ENCODE results near the gene FBXO17.
"Not testable (repeated sequence)": the region's sequence is repeated elsewhere in the genome, so short reads cannot be mapped to it uniquely, and the experiment has no call there.

FBXO17 gene, protein sequence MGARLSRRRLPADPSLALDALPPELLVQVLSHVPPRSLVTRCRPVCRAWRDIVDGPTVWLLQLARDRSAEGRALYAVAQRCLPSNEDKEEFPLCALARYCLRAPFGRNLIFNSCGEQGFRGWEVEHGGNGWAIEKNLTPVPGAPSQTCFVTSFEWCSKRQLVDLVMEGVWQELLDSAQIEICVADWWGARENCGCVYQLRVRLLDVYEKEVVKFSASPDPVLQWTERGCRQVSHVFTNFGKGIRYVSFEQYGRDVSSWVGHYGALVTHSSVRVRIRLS

DNA sequence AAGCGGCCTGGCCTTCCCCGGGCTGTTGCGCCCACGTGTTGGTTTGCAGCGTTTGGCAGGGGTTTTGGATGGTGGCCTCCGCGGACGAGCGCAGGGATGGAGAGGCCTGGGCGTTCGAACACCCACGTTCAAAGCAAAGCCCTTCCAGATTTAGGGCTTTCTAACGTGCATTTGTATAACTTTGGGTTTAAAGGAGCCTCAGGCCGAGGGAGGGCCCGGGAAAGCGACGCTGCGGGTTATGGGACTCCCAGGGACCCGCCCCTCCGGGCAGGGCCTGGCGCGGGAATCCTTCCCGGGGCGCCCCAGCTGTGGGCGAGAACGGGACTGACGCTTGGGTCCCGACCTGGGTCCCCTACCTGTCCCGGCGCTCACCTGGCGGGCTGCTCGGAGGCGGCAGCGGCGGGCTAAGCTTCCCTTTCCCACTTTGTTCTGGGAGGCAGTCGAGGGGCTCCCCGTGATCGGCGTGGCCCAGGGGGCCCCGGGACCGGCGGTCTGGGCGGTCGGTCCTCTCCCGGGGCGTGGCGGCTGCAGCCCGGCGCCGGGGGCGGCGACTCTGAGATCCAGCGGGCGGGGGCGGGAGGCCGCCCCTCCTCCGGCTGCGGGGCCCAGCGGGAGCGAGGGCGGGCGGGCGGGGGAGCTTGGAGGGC lies at the start of gene FBXO17:
TSS of gene FBXO17 (minus strand) at position 529 of the 647 bp plus-strand sequence. CDS start 25,423 bp downstream, outside the sequence.
- DNase-seq, result no peak

DNA sequence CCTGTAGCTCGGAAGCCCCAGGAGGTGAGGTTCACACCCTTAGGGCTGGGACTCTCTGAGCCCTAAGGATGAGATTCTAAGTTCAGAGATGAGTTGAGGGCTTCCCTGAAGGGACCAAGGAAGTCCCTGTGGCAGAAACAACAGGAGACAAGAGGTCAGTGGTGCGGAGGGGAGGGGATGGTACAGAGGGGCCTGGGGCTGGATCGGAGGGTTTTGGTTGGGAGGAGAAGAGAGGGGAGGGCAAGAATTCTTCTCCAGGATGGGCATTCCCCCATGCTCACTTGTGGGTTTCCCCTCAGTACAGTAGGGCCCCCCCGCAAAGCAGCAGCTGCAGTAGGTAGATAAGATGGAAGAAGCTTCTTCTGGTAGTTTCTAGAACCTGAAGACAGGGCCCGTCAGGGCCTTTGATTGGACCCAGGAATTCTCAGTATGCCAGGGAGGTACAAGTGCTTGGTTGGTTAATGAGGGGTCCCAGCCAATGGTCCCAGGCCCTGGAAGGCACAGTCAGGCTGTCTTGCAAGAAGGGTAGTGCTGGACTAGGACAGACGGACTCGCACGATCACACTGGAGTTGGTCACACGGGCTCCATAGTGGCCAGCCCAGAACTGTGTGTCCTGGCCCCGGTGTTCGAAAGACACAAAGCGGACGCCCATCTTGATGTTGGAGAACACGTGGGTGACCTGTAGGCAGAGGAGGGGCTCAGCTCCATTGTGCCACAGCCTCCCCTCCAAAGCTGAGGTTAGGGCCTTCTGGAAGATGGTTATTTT lies 49.5 kb upstream of the FBXO17 start:
- no peak for DNase-seq

DNA sequence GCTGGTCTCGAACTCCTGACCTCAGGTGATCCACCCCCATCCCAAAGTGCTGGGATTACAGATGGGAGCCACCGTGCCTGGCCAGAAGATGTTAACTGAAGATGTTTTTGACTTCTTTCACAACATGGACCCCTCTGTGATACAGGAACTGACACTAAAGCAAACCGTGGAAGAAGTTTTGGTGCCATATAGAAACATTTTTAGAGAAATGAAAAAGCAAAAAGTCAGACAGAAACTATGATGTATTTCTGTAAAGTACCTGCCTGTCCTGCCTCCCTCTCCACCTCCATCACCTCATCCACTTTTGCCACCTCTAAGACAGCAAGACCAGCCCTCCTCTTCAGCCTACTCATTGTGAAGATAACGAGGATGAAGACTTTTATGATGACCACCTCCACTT lies 45.5 kb upstream of the FBXO17 start:
- no peak for DNase-seq

DNA sequence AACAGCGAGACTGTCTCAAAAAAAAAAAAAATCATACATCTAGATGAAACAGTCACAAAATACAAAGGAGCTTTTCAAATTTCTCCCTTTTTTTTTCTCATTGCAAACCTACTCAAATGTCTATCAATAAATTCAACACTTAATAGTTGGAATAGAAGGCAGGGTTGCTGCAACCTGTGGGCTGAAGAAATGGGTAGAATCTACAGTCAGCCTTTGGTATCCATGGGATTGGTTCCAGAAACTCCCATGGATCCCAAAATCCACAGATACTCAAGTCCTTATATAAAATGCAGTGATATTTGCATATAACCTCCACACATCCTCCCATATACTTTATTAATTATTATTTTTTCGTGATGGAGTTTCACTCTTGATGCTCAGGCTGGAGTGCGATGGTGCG lies 42.1 kb upstream of the FBXO17 start:
- DNase-seq, result no peak

DNA sequence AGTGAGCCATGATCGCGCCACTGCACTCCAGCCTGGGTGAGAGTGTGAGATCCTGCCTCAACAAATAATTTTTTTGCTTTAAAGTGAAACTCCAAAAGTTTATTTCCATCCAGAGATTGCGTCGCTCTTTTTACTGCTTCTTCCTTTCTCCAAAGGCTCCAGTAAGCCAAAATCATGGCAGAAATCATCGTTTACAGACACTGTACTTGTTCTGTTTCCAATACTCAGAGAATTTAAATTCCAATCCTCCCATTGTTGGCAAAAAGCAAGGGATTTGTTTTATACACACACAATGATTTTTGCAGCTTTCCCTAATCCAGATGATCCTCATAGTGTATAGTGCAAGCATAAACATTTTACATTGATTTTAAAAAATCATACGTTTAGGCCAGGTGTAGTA lies 41.5 kb upstream of the FBXO17 start:
- no peak for DNase-seq

DNA sequence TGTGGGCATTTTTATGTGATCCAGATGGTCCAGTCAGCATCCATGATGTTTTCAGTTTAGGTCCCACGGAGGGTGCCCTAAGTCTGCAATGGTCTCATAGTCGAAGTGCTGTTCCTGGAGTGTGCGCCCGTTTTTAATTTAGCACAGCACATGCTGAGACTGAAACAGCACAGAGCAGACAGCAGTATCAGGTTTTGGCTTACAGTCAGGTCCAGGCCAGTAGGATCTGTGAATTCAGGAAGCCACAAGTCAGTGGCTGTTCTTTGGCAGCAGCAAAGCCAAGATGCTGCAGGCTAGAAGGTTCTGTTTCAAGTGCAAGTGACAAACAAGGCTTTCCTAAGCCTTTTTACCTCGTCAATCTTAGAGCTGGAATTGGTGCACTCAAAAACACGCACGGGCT lies 38.5 kb upstream of the FBXO17 start:
- no peak for DNase-seq

DNA sequence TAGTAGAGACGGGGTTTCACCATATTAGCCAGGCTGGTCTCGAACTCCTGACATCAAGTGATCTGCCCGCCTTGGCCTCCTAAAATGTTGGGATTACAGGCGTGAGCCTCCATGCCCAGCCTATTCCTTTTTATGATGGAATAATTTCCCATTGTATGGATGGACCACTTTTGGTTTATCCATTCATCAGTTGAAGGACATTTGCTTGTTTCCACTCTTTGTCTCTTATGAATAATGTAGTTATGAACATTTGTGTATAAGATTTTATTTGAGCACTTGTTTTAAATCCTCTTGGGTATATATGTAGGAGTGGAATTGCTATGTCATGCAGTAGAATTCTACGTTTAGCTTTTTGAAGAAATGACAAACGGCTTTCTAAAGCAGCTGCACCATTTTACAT lies 33.5 kb upstream of the FBXO17 start:
- no peak for DNase-seq

DNA sequence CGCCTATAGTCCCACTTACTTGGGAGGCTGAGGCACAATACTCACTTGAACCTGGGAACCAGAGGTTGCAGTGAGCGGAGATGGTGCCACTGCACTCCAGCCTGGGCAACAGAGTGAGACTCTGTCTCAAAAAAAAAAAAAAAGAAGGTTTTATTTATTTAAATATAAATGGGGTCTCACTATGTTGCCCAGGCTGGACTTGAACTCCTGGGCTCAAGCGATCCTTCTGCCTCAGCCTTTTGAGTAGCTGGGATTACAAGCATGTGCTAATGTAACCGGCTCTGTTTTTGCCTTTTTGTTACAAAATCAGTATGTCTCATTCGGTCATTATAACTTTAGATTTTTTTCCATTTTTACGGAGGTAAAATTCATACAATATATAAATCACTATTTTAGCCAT lies 32.6 kb upstream of the FBXO17 start:
- no peak for DNase-seq

DNA sequence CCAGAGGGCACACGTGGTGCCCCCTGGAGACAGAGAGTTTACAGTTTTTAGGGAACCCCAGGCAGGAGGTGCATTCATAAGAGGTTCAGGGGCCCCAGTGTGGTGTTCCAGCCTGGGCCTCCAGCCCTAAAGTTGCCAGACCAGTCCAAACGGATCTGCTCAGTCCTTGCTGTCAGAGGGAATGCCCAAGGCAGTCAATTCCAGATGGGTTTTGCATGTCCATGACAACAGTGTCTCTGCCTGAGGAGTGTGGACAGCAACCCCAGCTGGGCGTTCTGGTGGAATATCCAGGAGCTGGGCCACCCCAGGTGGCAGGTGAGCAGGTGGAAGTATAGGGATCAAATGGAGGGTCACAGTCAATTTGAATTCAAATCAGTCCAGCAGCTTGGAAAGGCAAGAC lies 31.6 kb upstream of the FBXO17 start:
- no peak for DNase-seq

DNA sequence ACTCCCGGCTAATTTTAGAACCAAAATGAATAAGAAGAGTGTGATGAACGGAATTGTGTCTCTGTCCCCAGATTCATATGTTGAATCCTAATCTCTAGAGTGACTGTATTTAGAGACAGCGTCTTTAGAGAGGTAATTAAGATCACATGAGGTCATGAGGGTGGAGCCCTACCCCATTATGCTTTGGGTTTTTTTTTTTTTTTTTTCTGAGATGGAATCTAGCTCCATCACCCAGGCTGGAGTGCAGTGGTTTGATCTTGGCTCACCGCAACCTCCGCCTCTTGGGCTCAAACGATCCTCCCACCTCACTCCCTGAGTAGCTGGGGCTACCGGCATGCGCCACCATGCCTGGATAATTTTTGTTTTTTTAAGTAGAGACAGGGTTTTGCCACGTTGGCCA lies 28.9 kb upstream of the FBXO17 start:
- no peak for DNase-seq

DNA sequence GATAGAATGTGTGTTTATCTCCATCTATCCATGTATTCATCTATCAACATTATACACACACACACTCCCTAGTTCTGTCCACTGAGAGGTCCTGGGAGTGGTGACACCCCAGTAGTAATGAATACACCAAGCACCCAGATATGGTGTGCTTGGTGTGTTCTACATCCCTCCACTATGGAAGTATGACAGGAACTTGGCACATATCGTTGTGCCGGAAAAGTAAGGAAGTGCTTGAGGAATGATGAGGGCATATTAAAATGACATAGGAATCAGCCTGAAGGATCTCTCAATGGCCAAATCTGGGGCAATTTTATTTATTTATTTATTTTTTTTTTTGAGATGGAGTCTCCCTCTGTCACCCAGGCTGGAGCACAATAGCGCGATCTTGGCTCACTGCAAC lies 28.3 kb upstream of the FBXO17 start:
- no peak for DNase-seq

DNA sequence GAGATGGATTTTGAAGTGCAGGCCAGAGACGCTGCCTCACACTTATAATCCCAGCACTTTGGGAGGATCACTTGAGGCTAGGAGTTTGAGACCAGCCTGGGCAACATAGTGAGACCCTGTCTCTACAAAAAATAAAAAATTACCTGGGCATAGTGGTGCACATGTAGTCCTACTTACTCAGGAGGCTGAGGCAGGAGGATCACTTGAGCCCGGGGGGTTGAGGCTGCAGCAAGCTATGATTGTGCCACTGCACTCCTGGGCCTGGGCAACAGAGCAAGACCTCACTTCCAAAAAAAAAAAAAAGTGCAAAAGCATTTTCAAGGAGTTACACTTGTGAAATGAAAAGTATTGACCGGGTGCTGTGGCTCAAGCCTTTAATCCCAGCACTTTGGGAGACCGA lies 27.6 kb upstream of the FBXO17 start:
- no peak for DNase-seq

DNA sequence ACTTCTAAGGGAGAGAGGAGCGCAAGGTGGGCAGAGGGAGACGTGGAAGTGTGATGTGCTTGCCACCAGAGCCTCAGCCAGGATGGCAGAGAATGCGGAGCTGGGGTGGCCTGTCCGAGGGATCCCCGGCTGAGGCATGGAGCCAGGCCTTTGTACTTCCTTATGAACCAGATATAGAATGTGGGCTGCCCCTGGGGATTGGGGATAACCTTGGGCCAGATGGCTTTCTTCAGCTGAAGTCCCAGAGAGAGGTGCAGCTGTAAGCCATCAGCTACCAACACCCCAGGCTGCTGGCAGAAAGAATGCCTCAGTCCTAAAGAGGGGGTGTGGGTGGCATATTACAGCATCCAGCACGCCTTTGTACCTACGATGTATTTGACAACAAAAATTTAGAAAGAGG lies 25.5 kb upstream of the FBXO17 start:
- no peak for DNase-seq

DNA sequence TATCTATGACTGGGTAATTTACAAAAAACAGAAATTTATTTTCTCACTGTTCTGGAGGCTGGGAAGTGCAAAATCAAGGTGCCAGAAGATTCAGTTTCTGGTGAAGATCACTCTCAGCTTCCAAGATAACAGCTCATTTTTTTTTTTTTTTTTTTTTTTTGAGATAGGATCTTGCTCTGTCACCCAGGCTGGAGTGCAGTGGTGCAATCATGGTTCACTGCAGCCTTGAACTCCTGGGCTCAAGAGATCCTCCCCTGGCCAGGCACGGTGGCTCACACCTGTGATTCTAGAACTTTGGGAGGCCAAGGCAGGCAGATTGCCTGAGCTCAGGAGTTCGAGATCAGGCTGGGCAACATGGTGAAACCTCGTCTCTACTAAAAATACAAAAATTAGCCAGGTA lies 22.0 kb upstream of the FBXO17 start:
- not testable (repeated sequence) for DNase-seq

DNA sequence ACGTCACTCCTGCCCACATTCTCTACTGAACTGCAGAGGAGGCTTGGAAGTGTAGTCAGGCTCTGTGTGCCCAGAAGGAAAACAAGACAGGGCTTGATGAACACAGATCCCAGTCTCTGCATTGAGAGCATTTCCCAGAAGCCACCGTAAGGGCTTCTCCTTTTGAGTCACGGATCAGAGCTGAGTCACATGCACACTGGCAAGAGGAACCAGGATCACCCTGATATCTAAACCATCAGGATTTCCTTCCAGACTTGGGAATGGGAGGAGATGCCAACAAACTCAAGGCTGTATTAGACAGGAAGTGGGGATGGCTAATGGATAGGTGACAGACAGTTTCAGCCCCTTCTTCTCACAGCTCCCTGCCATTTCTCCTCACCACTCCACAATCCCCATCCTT lies 17.7 kb upstream of the FBXO17 start:
- no peak for DNase-seq

DNA sequence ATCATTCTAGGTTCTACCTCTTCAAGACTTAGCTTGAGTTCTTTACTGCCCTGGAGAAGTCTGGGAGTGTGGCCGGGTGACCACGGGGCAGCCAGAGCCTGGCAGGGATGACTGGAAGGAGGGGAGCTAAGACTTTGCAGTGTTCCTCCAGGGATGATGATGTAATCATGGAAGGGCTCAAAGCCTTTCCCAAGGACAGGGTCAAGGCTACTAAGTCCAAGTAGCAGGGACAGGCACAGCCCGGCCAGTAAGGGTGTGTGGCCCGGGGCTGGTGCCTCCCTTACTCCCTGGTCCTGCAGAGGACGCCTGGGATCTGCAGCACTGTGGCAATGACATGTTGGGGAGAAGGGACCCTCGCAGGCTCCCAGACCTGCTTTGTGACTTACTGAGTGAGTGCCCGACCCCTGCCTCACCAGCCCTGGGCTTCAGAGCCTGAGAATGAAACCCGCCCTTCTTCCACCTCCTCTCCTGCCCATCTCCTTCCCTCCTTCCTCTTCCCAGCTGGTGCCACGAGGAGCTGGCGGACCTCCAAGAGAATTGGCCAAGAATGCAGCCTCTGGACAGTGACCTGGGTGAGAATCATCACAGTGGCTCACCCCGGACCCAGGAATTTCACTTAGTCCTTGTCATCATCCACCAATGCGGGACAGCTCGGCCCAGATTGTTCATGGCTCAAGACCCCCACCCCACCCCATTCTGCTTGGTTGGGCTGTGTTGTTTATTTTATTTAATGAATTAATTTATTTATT lies 15.6 kb upstream of the FBXO17 start:
- no peak for DNase-seq

DNA sequence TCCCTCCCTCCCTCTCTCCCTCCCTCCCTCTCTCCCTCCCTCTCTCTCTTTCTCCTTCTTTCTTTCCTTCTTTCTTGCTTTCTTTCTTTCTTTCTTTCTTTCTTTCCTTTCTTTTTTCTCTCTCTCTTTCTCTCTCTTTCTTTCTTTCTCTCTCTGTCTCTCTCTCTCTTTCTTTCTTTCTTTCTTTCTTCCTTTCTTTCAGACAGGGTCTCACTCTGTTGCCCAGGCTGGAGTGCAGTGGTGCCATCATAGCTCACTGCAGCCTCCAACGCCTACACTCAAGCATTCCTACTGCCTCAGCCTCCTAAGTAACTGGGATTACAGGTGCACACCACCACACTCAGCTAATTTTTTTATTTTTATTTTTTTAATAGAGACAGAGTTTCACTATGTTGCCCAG lies 14.1 kb upstream of the FBXO17 start:
- DNase-seq, result not testable (repeated sequence)

DNA sequence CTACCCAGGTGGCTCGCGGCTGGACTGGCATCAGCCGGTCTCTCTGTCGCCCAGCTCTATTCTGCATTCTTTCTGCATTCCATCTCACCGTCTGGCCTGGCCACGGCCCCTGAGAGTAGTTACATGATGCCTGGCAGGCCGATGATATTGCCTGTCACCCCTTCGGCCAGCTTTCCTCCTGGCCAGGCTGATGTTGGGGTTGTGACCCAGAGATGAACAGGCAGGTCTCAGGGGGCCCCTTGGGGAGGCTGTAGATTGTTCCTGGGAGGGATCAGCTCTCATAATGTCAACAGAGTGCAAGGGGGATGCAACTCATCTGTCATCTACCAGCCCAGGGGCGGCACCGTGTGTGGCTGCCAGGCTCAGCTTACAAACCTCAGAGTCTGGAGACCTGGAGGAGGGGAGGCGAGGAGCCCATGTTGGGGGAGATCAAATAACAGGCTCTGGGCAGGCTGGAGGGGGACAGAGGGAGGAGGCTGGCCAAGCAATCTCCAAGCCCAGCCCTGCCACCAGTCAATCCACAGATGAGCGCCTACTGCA lies 13.6 kb upstream of the FBXO17 start:
- no peak for DNase-seq

DNA sequence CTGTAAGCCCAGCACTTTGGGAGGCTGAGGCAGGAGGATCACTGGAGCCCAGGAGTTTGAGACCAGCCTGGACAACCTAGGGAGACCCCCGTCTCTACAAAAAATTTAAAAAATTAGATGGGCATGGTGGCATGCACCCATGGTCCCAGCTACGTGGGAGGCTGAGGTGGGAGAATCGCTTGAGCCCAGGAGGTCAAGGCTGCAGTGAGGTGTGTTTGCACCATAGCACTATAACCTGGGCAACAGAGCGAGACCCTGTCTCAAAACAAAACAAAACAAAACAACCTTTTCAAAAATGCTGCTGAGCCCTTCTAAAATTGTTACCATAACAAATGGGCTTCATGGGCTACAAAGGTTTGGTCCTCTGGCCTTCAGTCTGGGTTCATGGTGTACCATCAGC lies 13.1 kb upstream of the FBXO17 start:
- not testable (repeated sequence) for DNase-seq

DNA sequence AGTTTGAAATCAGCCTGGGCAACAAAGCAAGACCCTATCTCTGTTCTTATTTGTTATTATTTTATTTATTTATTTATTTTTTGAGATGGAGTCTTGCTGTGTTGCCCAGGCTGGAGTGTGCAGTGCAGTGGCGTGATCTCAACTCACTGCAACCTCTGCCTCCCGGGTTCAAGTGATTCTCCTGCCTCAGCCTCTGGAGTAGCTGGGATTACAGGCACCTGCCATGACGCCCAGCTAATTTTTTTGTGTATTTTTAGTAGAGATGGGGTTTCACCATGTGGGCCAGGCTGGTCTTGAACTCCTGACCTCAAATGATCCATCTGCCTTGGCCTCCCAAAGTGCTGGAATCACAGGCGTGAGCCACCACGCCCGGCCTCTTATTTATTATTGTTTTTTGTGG lies 12.2 kb upstream of the FBXO17 start:
- not testable (repeated sequence) for DNase-seq

DNA sequence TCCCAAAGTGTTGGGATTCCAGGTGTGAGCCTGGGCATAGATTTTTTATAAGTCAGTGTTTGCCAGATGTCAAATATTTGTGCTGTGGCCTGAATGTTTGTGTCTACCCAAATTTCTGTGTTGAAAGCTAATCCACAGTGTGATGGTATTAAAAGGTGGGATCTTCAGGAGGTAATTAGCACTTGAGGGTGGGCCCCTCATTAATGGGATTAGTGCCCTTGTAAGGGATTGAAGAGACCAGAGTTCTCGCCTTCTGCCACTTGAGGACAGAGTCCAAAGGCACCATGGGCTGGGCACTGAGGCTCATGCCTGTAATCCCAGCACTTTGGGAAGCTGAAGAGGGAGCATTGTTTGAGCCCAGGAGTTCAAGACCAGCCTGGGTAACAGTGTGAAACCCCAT lies 9.7 kb upstream of the FBXO17 start:
- no peak for DNase-seq

DNA sequence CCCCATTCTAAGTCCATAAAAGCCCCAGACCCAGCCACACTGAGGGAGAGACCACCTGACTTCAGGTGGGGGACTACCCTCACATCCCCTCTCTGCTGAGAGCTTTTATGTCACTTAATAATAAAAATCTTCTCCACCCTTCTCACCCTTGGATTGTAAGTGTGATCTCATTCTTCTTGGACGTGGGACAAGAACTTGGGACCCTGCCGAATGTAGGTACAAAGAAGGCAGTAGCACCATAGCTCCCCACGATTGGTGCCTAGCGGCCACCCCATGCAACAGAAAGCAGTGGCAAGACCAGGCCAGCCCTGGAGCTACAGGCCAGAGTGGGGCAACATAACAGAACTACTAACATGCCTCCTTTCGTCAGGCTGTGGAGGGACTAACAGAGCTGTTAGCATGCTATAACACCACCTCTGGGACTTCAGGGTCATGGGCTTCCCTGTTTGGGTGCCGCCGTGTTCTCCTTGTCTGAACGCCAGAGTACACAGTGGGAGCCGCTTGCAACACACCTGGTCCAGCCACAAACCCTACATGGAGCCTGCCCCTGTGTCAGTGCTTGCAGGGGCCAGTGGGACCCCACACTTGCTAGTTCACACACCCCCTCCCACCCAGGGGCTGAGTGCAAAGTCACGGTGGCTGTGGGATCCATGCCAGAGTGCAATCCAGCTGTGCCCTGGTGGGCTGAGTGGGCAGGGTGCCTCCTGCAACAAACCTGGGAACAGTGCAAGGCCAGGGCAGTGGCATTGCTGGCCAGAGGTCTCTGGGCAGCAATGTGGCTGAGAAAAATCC lies 5.2 kb upstream of the FBXO17 start:
- DNase-seq, result no peak
